ENCODE results near the gene NRXN3. TPM values are rescaled to one million over a fixed set of nuclear protein-coding genes. Genes with fewer than 3 reads are reported as not detected.

NRXN3 gene
- total RNA-seq, 5 donors from 2014 or later (not counting 1 experiment from before 2014, with no cell fraction given) = not detected

DNA sequence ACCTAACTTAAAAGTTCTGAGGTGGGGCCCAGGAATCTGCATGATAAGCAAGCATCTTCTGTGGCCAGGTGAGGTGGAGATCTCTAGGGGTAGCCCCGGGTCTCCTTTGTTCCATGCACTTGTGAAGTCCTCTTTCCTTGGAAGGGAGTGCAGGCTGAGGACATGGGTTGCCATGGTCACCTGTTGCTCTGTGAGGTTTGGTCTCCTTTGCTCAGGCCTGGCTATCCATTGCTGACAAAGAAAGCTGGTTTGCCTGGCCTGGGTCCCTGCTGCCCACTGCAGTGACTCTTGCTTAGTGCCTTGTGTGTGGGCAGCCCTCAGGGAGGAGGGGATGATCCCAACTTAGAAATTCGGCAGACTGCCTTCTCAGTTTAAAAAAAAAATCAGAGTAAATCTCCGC, 11.1 kb downstream of the NRXN3 start:
- no peak overlapping the region for H3K4me3 ChIP-seq (ENCODE audit: control insufficient read depth in 1 of 2, extremely low read depth in 1 of 2, low read length in 1 of 2)
- no peak for ATAC-seq (replicated peaks in 1 of 4)
- Mint-ChIP-seq H3K4me1 (no peaks in the 10 kb centered on the region), H3K9me3 (no peaks in the 10 kb centered on the region), H3K36me3 (no peaks in the 10 kb centered on the region), H3K27ac (no peak overlapping the region), H3K4me3 (no peak overlapping the region), H3K27me3 (peaks cover 3 to 25% of the 10 kb centered on the region in 2 donors)
- ChIA-PET POLR2A (no interaction called here), CTCF (no interaction called here)
- 75% methylated on average over 2 of the region's 3 CpGs for WGBS (ENCODE audit: insufficient coverage)
- H3K36me3 ChIP-seq (ENCODE audit: control insufficient read depth in 2 of 2, extremely low read depth in 1 of 2, insufficient read depth in 1 of 2, low read length in 1 of 2) = no peaks in the 10 kb centered on the region
- no peak for DNase-seq
- no peak overlapping the region for H3K27ac ChIP-seq (ENCODE audit: low read length)
- no peaks in the 10 kb centered on the region for H3K9me3 ChIP-seq
- H3K4me1 ChIP-seq (ENCODE audit: control insufficient read depth in 1 of 2, extremely low read depth in 1 of 2, insufficient read depth in 2 of 2, low read length in 2 of 2) = no peaks in the 10 kb centered on the region
- H3K27me3 ChIP-seq (replicated peaks in 1 of 2; ENCODE audit: control insufficient read depth in 2 of 2, extremely low read depth in 1 of 2, insufficient read depth in 2 of 2, low read length in 1 of 2) = no peaks in the 10 kb centered on the region

- H3K27me3 Mint-ChIP-seq = peaks cover 3 to 32% of the 10 kb centered on the region in 2 donors
Measured at GRCh38 chr14:78182722-78183121, 12.5 kb downstream of the NRXN3 start.

DNA sequence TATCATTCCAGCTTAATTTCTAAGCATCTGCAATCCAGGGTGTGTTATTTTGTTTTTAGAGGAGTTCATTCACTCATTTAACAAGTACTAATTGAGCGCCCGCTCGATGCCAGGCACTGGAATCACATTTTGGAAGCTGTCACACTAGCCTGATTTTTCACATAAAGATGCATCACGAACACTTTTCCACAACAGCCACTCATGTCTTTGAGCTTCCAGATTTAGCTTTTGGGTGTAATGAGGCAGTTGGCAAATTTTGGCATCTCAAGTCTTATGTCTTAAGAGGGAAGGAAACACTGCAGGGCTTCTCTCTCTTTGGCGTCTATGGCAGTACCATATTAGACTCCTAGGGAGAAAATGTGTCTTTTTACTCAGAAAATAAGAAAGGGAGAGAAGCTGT, 14.0 kb downstream of the NRXN3 start:
- WGBS (ENCODE audit: insufficient coverage) = no CpG with 5 or more reads among the region's 5 CpGs
- ATAC-seq (replicated peaks in 1 of 4) (no peak), DNase-seq (no peak)
- peaks cover 7 to 35% of the 10 kb centered on the region in 2 donors for H3K27me3 Mint-ChIP-seq
- no peaks in the 10 kb centered on the region for H3K36me3 Mint-ChIP-seq
- H3K4me1 Mint-ChIP-seq = no peaks in the 10 kb centered on the region
- ChIA-PET CTCF (no interaction called here), POLR2A (no interaction called here)
- H3K9me3 Mint-ChIP-seq = no peaks in the 10 kb centered on the region
- Histone ChIP-seq H3K4me3 (ENCODE audit: control insufficient read depth in 1 of 2, extremely low read depth in 1 of 2, low read length in 1 of 2) (no peak overlapping the region), H3K27me3 (replicated peaks in 1 of 2; ENCODE audit: control insufficient read depth in 2 of 2, extremely low read depth in 1 of 2, insufficient read depth in 2 of 2, low read length in 1 of 2) (no peaks in the 10 kb centered on the region), H3K27ac (ENCODE audit: low read length) (no peak overlapping the region), H3K9me3 (no peaks in the 10 kb centered on the region), H3K4me1 (ENCODE audit: control insufficient read depth in 1 of 2, extremely low read depth in 1 of 2, insufficient read depth in 2 of 2, low read length in 2 of 2) (no peaks in the 10 kb centered on the region), H3K36me3 (ENCODE audit: control insufficient read depth in 2 of 2, extremely low read depth in 1 of 2, insufficient read depth in 1 of 2, low read length in 1 of 2) (no peaks in the 10 kb centered on the region)
- no peak overlapping the region for H3K4me3 Mint-ChIP-seq
- H3K27ac Mint-ChIP-seq = no peak overlapping the region

More at GRCh38 chr14:78182722-78183121, 12.5 kb downstream of the NRXN3 start:
- no peak overlapping the region for H3K27ac ChIP-seq (ENCODE audit: low read length)
- DNase-seq (no peak), ATAC-seq (replicated peaks in 1 of 4) (no peak)
- Mint-ChIP-seq H3K27ac (no peak overlapping the region), H3K36me3 (no peaks in the 10 kb centered on the region), H3K4me1 (no peaks in the 10 kb centered on the region), H3K4me3 (no peak overlapping the region), H3K9me3 (no peaks in the 10 kb centered on the region)
- H3K4me1 ChIP-seq (ENCODE audit: control insufficient read depth in 1 of 2, extremely low read depth in 1 of 2, insufficient read depth in 2 of 2, low read length in 2 of 2) = no peaks in the 10 kb centered on the region
- H3K27me3 ChIP-seq (replicated peaks in 1 of 2; ENCODE audit: control insufficient read depth in 2 of 2, extremely low read depth in 1 of 2, insufficient read depth in 2 of 2, low read length in 1 of 2) = no peaks in the 10 kb centered on the region
- 98% methylated on average over 5 of the region's 7 CpGs for WGBS (ENCODE audit: insufficient coverage)
- no peak overlapping the region for H3K4me3 ChIP-seq (ENCODE audit: control insufficient read depth in 1 of 2, extremely low read depth in 1 of 2, low read length in 1 of 2)
- POLR2A ChIA-PET = no interaction called here
- no peaks in the 10 kb centered on the region for H3K36me3 ChIP-seq (ENCODE audit: control insufficient read depth in 2 of 2, extremely low read depth in 1 of 2, insufficient read depth in 1 of 2, low read length in 1 of 2)
- no peaks in the 10 kb centered on the region for H3K9me3 ChIP-seq
- CTCF ChIA-PET = no interaction called here

DNA sequence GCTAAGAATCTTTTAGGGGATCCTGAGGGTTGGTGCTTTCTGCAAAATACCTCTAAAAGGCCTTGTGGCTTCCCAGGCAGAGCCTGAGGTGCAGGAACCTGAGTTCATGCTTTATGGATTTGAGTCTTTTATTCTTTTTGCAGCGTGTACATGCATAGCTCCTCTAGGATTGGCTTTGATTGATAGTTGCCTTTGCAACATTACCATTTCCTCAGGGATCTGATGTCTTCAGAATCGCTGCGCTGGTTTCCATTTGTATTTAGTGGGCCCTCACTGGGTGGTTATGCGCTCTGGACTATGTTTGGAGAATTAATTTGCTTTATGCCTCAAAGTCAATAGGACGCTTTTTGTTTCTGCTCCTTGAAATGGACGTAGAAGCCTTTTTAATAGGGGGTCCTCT, 16.1 kb downstream of the NRXN3 start:
- no peak for ATAC-seq (replicated peaks in 1 of 4)
- POLR2A ChIA-PET = no interaction called here
- 73% methylated on average over 2 of the region's 6 CpGs for WGBS (ENCODE audit: insufficient coverage)

GRCh38 chr14:78188882-78189281, 18.7 kb downstream of the NRXN3 start:
- ATAC-seq (replicated peaks in 1 of 4) = no peak
- no peaks in the 10 kb centered on the region for H3K9me3 Mint-ChIP-seq
- H3K4me1 ChIP-seq (ENCODE audit: control insufficient read depth in 1 of 2, extremely low read depth in 1 of 2, insufficient read depth in 2 of 2, low read length in 2 of 2) = no peaks in the 10 kb centered on the region
- H3K36me3 Mint-ChIP-seq = no peaks in the 10 kb centered on the region
- H3K27ac Mint-ChIP-seq = no peak overlapping the region
- DNase-seq = no peak
- no peaks in the 10 kb centered on the region for H3K27me3 ChIP-seq (replicated peaks in 1 of 2; ENCODE audit: control insufficient read depth in 2 of 2, extremely low read depth in 1 of 2, insufficient read depth in 2 of 2, low read length in 1 of 2)
- no peak overlapping the region for H3K4me3 Mint-ChIP-seq
- no peak overlapping the region for H3K27ac ChIP-seq (ENCODE audit: low read length)
- POLR2A ChIA-PET = no interaction called here
- no peaks in the 10 kb centered on the region for H3K36me3 ChIP-seq (ENCODE audit: control insufficient read depth in 2 of 2, extremely low read depth in 1 of 2, insufficient read depth in 1 of 2, low read length in 1 of 2)
- no peaks in the 10 kb centered on the region for H3K4me1 Mint-ChIP-seq
- CTCF ChIA-PET = no interaction called here
- H3K9me3 ChIP-seq = no peaks in the 10 kb centered on the region
- WGBS (ENCODE audit: insufficient coverage) = 77% methylated on average over 1 of the region's 3 CpGs
- H3K27me3 Mint-ChIP-seq = peaks cover 5 to 31% of the 10 kb centered on the region in 2 donors
- no peak overlapping the region for H3K4me3 ChIP-seq (ENCODE audit: control insufficient read depth in 1 of 2, extremely low read depth in 1 of 2, low read length in 1 of 2)

More for the DNA sequence above, 16.1 kb downstream of the NRXN3 start:
- CTCF ChIA-PET = no interaction called here
- H3K9me3 ChIP-seq = no peaks in the 10 kb centered on the region
- H3K4me1 ChIP-seq (ENCODE audit: control insufficient read depth in 1 of 2, extremely low read depth in 1 of 2, insufficient read depth in 2 of 2, low read length in 2 of 2) = no peaks in the 10 kb centered on the region
- Mint-ChIP-seq H3K36me3 (no peaks in the 10 kb centered on the region), H3K4me3 (no peak overlapping the region), H3K9me3 (no peaks in the 10 kb centered on the region), H3K27me3 (peaks cover 5 to 35% of the 10 kb centered on the region in 2 donors), H3K27ac (no peak overlapping the region), H3K4me1 (no peaks in the 10 kb centered on the region)
- no peaks in the 10 kb centered on the region for H3K36me3 ChIP-seq (ENCODE audit: control insufficient read depth in 2 of 2, extremely low read depth in 1 of 2, insufficient read depth in 1 of 2, low read length in 1 of 2)
- H3K4me3 ChIP-seq (ENCODE audit: control insufficient read depth in 1 of 2, extremely low read depth in 1 of 2, low read length in 1 of 2) = no peak overlapping the region
- no peaks in the 10 kb centered on the region for H3K27me3 ChIP-seq (replicated peaks in 1 of 2; ENCODE audit: control insufficient read depth in 2 of 2, extremely low read depth in 1 of 2, insufficient read depth in 2 of 2, low read length in 1 of 2)
- no peak for DNase-seq
- no peak overlapping the region for H3K27ac ChIP-seq (ENCODE audit: low read length)

- no peak for ATAC-seq (replicated peaks in 1 of 4)
- Histone ChIP-seq H3K4me3 (ENCODE audit: control insufficient read depth in 1 of 2, extremely low read depth in 1 of 2, low read length in 1 of 2) (no peak overlapping the region), H3K27me3 (replicated peaks in 1 of 2; ENCODE audit: control insufficient read depth in 2 of 2, extremely low read depth in 1 of 2, insufficient read depth in 2 of 2, low read length in 1 of 2) (no peaks in the 10 kb centered on the region), H3K4me1 (ENCODE audit: control insufficient read depth in 1 of 2, extremely low read depth in 1 of 2, insufficient read depth in 2 of 2, low read length in 2 of 2) (no peaks in the 10 kb centered on the region), H3K36me3 (ENCODE audit: control insufficient read depth in 2 of 2, extremely low read depth in 1 of 2, insufficient read depth in 1 of 2, low read length in 1 of 2) (no peaks in the 10 kb centered on the region), H3K9me3 (no peaks in the 10 kb centered on the region), H3K27ac (ENCODE audit: low read length) (no peak overlapping the region)
- DNase-seq = no peak
- ChIA-PET CTCF (no interaction called here), POLR2A (no interaction called here)
- H3K4me1 Mint-ChIP-seq = no peaks in the 10 kb centered on the region
- WGBS (ENCODE audit: insufficient coverage) = 43% methylated on average over 1 of the region's 6 CpGs
- no peak overlapping the region for H3K4me3 Mint-ChIP-seq
- peaks cover 0 to 4% of the 10 kb centered on the region in 2 donors for H3K27me3 Mint-ChIP-seq
- H3K36me3 Mint-ChIP-seq = no peaks in the 10 kb centered on the region
- no peak overlapping the region for H3K27ac Mint-ChIP-seq
- H3K9me3 Mint-ChIP-seq = peaks cover 0 to 4% (median 0%) of the 10 kb centered on the region in 3 donors
Measured at GRCh38 chr14:78195431-78195830, 25.3 kb downstream of the NRXN3 start.

- DNase-seq (no peak), ATAC-seq (replicated peaks in 1 of 4) (no peak)
- ChIA-PET POLR2A (no interaction called here), CTCF (no interaction called here)
- H3K36me3 Mint-ChIP-seq = no peaks in the 10 kb centered on the region
- H3K9me3 ChIP-seq = no peaks in the 10 kb centered on the region
- WGBS (ENCODE audit: insufficient coverage) = no CpG with 5 or more reads among the region's 2 CpGs
- peaks cover under 1 to 1% (median 1%) of the 10 kb centered on the region in 3 donors for H3K4me1 Mint-ChIP-seq
- H3K4me3 Mint-ChIP-seq = no peak overlapping the region
- H3K27me3 ChIP-seq (replicated peaks in 1 of 2; ENCODE audit: control insufficient read depth in 2 of 2, extremely low read depth in 1 of 2, insufficient read depth in 2 of 2, low read length in 1 of 2) = no peaks in the 10 kb centered on the region
- peaks cover 0 to under 1% of the 10 kb centered on the region in 2 experiments for H3K4me1 ChIP-seq (ENCODE audit: control insufficient read depth in 1 of 2, extremely low read depth in 1 of 2, insufficient read depth in 2 of 2, low read length in 2 of 2)
- H3K27ac ChIP-seq (ENCODE audit: low read length) = no peak overlapping the region
- no peak overlapping the region for H3K27ac Mint-ChIP-seq
- no peak overlapping the region for H3K4me3 ChIP-seq (ENCODE audit: control insufficient read depth in 1 of 2, extremely low read depth in 1 of 2, low read length in 1 of 2)
- no peaks in the 10 kb centered on the region for H3K36me3 ChIP-seq (ENCODE audit: control insufficient read depth in 2 of 2, extremely low read depth in 1 of 2, insufficient read depth in 1 of 2, low read length in 1 of 2)
- H3K27me3 Mint-ChIP-seq = peaks cover 0 to 4% of the 10 kb centered on the region in 2 donors
- peaks cover 0 to 4% (median 0%) of the 10 kb centered on the region in 3 donors for H3K9me3 Mint-ChIP-seq
Measured at GRCh38 chr14:78196323-78196722, 26.1 kb downstream of the NRXN3 start.
